Muscle of back (tissue), 11 donors: ENCODE measurements around the gene MAGEB4. TPM values are rescaled to one million over a fixed set of nuclear protein-coding genes. Genes with fewer than 3 reads are reported as not detected.

Experiments used
- DNase-seq, 3 donors: peaks; one replicate each; pipeline versions ENCODE4 v3.0.0 to v3.0.0-alpha.2; 2013
- polyA plus RNA-seq, 10 donors: library from polyadenylated mRNA; unstranded; fragments of 120-200 nt; gene quantifications; one replicate each; pipeline ENCODE4 v1.2.1, GENCODE V29; 2013; ENCODE audit not compliant: insufficient read length in 10 of 10

Gene MAGEB4
- polyA plus RNA-seq, 10 donors = not detected

DNA sequence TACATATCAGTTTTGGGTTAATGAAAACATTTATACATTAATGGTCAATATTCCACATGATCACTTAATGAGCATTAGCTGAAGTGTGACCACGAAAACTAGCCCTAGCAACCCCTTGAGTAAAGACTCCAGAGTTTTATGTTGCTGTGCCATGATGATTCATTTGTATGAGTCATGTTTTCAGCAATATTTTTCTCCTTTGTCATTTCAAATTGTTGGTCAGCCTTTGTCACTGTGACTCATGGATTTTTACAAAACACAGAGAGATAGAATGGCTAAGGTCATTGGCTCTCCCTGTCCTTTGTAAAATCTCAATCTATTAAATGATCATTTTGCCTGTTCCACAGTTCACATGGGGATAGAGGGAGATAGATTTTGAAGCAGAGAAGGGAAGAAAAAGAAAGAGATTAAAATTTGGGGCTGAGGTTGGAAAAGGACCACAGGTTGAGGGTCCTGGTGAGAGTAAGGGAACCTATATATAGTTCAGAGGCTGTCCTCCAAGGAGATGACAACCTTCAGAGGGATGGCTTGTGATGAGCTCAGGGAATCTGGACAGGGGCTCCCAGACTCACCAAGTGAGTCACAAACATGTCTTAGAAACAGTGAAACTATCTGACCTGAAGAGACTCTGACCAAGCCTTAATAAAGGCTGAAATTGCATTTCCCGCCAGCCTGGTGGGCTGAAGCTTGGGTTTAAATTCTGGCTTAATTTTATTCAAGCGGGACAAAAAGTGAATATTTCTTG, 41.8 kb downstream of the MAGEB4 start:
- peak in 1 of 3 donors; percentile 66 for DNase-seq

Other genes starting within 250 kb of the MAGEB4 start
- under 1 TPM in 2 of 10 donors, not detected in 8; 0.08 to 0.12 TPM for gene MAGEB2, start 26.4 kb upstream of the MAGEB4 start, polyA plus RNA-seq
- gene MAGEB3, start 11.3 kb upstream of the MAGEB4 start, polyA plus RNA-seq = not detected
- gene MAGEB1, start 5.1 kb downstream of the MAGEB4 start, polyA plus RNA-seq = under 1 TPM in 1 of 10 donors, not detected in 9; 0.12 TPM
- gene NR0B1, start 67.4 kb downstream of the MAGEB4 start, polyA plus RNA-seq = under 1 TPM; 0.12 to 0.52 (median 0.22) TPM